H1 (cell line): ENCODE results near the gene ROGDI. TPM values are rescaled to one million over a fixed set of nuclear protein-coding genes. Genes with fewer than 3 reads are reported as not detected.

Experiments used
- CTCF ChIA-PET: fragments of 300-600 bp; sonication (Branson Sonifier 250); formaldehyde crosslinking; loops from one replicate; lab custom pipeline; 2021; ENCODE audit not compliant: partially characterized antibody; lab: Charles Lee
- POLR2A ChIA-PET: fragments of 300-600 bp; sonication (Branson Sonifier 250); formaldehyde crosslinking; loops from one replicate; lab custom pipeline; 2021; ENCODE audit warnings: inconsistent platforms; ENCODE audit not compliant: partially characterized antibody; lab: Charles Lee
- DNase-seq, 2 experiments: peaks; one replicate each; pipeline versions ENCODE4 v3.0.0 to v3.0.0-alpha.2; 2010 to 2022; ENCODE audit warnings: low spot score in 2 of 2, low read depth in 1 of 2, mixed read lengths in 1 of 2
- FAIRE-seq: peaks from 2 replicates; lab custom pipeline; 2011; peaks lifted over from hg19 to GRCh38; lab: Jason Lieb, UNC
- H2AFZ ChIP-seq: 2 replicates; pipeline ENCODE4 v1.8.1; 2012; ENCODE audit warnings: low read length, inconsistent platforms
- H2AK5ac ChIP-seq: 2 replicates; pipeline ENCODE4 v1.6.1; 2013; ENCODE audit warnings: low read depth, low read length
- H2BK120ac ChIP-seq: replicated peaks from 2 replicates; pipeline ENCODE3; 2013; ENCODE audit warnings: low read depth, low read length, inconsistent platforms
- H2BK12ac ChIP-seq: 2 replicates; pipeline ENCODE4 v1.6.1; 2013; ENCODE audit warnings: low read depth, low read length
- H2BK15ac ChIP-seq: 2 replicates; pipeline ENCODE4 v1.6.1; 2013; ENCODE audit warnings: low read length
- H2BK20ac ChIP-seq: 2 replicates; pipeline ENCODE4 v1.6.1; 2013; ENCODE audit warnings: low read length
- H2BK5ac ChIP-seq: 2 replicates; pipeline ENCODE4 v1.6.1; 2013; ENCODE audit warnings: low read depth, low read length
- H3K14ac ChIP-seq: 2 replicates; pipeline ENCODE4 v1.6.1; 2013; ENCODE audit warnings: inconsistent platforms; ENCODE audit not compliant: insufficient read length
- H3K18ac ChIP-seq: 2 replicates; pipeline ENCODE4 v1.6.1; 2013; ENCODE audit warnings: low read length; ENCODE audit errors: extremely low read depth
- H3K23ac ChIP-seq: 2 replicates; pipeline ENCODE4 v1.6.1; 2013; ENCODE audit warnings: inconsistent platforms; ENCODE audit not compliant: insufficient read length
- H3K23me2 ChIP-seq: 2 replicates; pipeline ENCODE4 v1.6.1; 2013; ENCODE audit warnings: low read depth, low read length
- H3K27ac ChIP-seq: 2 replicates; pipeline ENCODE4 v1.6.1; 2011; ENCODE audit warnings: low read depth, low read length, inconsistent platforms
- H3K27me3 ChIP-seq, 4 experiments: replicated peaks in 1 of 4; 1 replicate in 1 of 4; 2 replicates in 3 of 4; pipeline versions ENCODE4 v1.6.1 to v1.8.1; 2011 to 2013; ENCODE audit warnings: low read length in 3 of 4, mild to moderate bottlenecking in 3 of 4, inconsistent platforms in 2 of 4, mixed read lengths in 2 of 4, moderate library complexity in 1 of 4; ENCODE audit not compliant: control insufficient read depth in 3 of 4, insufficient read depth in 3 of 4; ENCODE audit errors: extremely low read depth in 1 of 4
- H3K36me3 ChIP-seq, 4 experiments: 2 replicates each; pipeline versions ENCODE4 v1.6.1 to v1.8.1; 2011 to 2013; ENCODE audit warnings: mild to moderate bottlenecking in 4 of 4, low read length in 3 of 4, moderate library complexity in 2 of 4, control low read depth in 1 of 4, inconsistent platforms in 1 of 4; ENCODE audit not compliant: insufficient read depth in 4 of 4, control insufficient read depth in 2 of 4
- H3K4ac ChIP-seq: replicated peaks from 2 replicates; pipeline ENCODE3; 2013; ENCODE audit warnings: low read length, low read depth, mixed read lengths, inconsistent platforms; ENCODE audit not compliant: insufficient read length
- H3K4me1 ChIP-seq, 4 experiments: replicated peaks in 1 of 4; 1 replicate in 1 of 4; 2 replicates in 3 of 4; pipeline versions ENCODE4 v1.6.1 to v1.8.1; 2011 to 2013; ENCODE audit warnings: low read length in 3 of 4, inconsistent platforms in 2 of 4, mixed read lengths in 1 of 4; ENCODE audit not compliant: insufficient read depth in 4 of 4, control insufficient read depth in 3 of 4
- H3K4me2 ChIP-seq, 2 experiments: 2 replicates each; pipeline versions ENCODE4 v1.6.1 to v1.8.1; 2011 to 2013; ENCODE audit warnings: low read depth in 2 of 2, low read length in 2 of 2, control low read depth in 1 of 2, inconsistent platforms in 1 of 2, mild to moderate bottlenecking in 1 of 2; ENCODE audit not compliant: insufficient read depth in 1 of 2
- H3K4me3 ChIP-seq, 4 experiments: fragments of 200-600, 300-600 bp in 1 of 4; sonication (generic), shearing (Covaris generic), sonication (Bioruptor Twin) in 1 of 4; 2 replicates each; pipeline versions ENCODE4 v1.5.1 to v1.8.1; 2011 to 2016; ENCODE audit warnings: low read length in 4 of 4, low read depth in 3 of 4, control low read depth in 2 of 4, inconsistent platforms in 2 of 4, mild to moderate bottlenecking in 2 of 4, mixed read lengths in 1 of 4, moderate library complexity in 1 of 4; ENCODE audit not compliant: insufficient read depth in 2 of 4; ENCODE audit errors: extremely low read depth in 1 of 4
- H3K56ac ChIP-seq: replicated peaks from 2 replicates; pipeline ENCODE3; 2013; ENCODE audit warnings: low read depth, mild to moderate bottlenecking, mixed read lengths, low read length, inconsistent platforms; ENCODE audit not compliant: insufficient read length
- H3K79me1 ChIP-seq: 2 replicates; pipeline ENCODE4 v1.6.1; 2013; ENCODE audit warnings: low read depth, low read length, control low read depth
- H3K79me2 ChIP-seq, 2 experiments: 2 replicates each; pipeline versions ENCODE4 v1.6.1 to v1.8.1; 2012 to 2013; ENCODE audit warnings: low read length in 2 of 2, mild to moderate bottlenecking in 2 of 2, inconsistent platforms in 1 of 2; ENCODE audit not compliant: insufficient read depth in 2 of 2, control insufficient read depth in 1 of 2
- H3K9ac ChIP-seq, 4 experiments: replicated peaks in 1 of 4; 1 replicate in 1 of 4; 2 replicates in 3 of 4; pipeline versions ENCODE4 v1.6.1 to v1.8.1; 2011 to 2013; ENCODE audit warnings: low read depth in 3 of 4, low read length in 3 of 4, control low read depth in 2 of 4, mild to moderate bottlenecking in 2 of 4, moderate library complexity in 2 of 4, inconsistent platforms in 1 of 4; ENCODE audit errors: extremely low read depth in 1 of 4
- H3K9me3 ChIP-seq, 2 experiments: 2 replicates each; pipeline versions ENCODE4 v1.6.1 to v1.8.1; 2012 to 2013; ENCODE audit warnings: mild to moderate bottlenecking in 2 of 2, moderate library complexity in 2 of 2, control low read depth in 1 of 2, inconsistent platforms in 1 of 2, low read depth in 1 of 2, low read length in 1 of 2, mixed read lengths in 1 of 2; ENCODE audit not compliant: insufficient read depth in 2 of 2
- H4K20me1 ChIP-seq, 2 experiments: replicated peaks in 1 of 2; 2 replicates each; pipeline versions ENCODE3 to v1.8.1; 2011 to 2013; ENCODE audit warnings: inconsistent platforms in 2 of 2, low read length in 2 of 2, mild to moderate bottlenecking in 1 of 2; ENCODE audit not compliant: insufficient read depth in 2 of 2, control insufficient read depth in 1 of 2
- H4K5ac ChIP-seq: 2 replicates; pipeline ENCODE4 v1.6.1; 2013; ENCODE audit warnings: low read length, low read depth, mixed read lengths, inconsistent platforms; ENCODE audit not compliant: insufficient read length
- H4K8ac ChIP-seq: 2 replicates; pipeline ENCODE4 v1.8.0; 2013; ENCODE audit warnings: mild to moderate bottlenecking, moderate library complexity, low read length, inconsistent platforms; ENCODE audit not compliant: insufficient read depth; ENCODE audit errors: extremely low read depth
- H4K91ac ChIP-seq: replicated peaks from 2 replicates; pipeline ENCODE3; 2013; ENCODE audit warnings: low read length, mixed read lengths, inconsistent platforms; ENCODE audit not compliant: insufficient read length
- POLR2A ChIP-seq, 2 experiments: IDR thresholded peaks; 1 replicate in 1 of 2; 2 replicates in 1 of 2; pipeline ENCODE4 v1.6.1; 2011; ENCODE audit warnings: low read depth in 2 of 2, low read length in 2 of 2, mild to moderate bottlenecking in 2 of 2; ENCODE audit errors: control extremely low read depth in 1 of 2
- RAD21 ChIP-seq, 2 experiments: IDR thresholded peaks in 1 of 2; conservative IDR thresholded peaks in 1 of 2; 2 replicates each; pipeline ENCODE4 v1.6.1; 2011; ENCODE audit warnings: low read depth in 2 of 2, low read length in 2 of 2, improper control_type of control experiment in 1 of 2, inconsistent platforms in 1 of 2, mild to moderate bottlenecking in 1 of 2, moderate library complexity in 1 of 2
- TAF1 ChIP-seq: IDR thresholded peaks from 2 replicates; pipeline ENCODE4 v1.6.1; 2011; ENCODE audit warnings: mild to moderate bottlenecking, low read depth, low read length
- WGBS, 2 experiments: shearing (Covaris generic) in 1 of 2; methylation state at CpG; one replicate each; pipeline versions ENCODE4 v1.1.6 to v1.1.7; 2013 to 2015; ENCODE audit warnings: low lambda C conversion rate in 2 of 2, mixed read lengths in 2 of 2, inconsistent platforms in 1 of 2, low coverage in 1 of 2, missing lambda C conversion rate in 1 of 2; ENCODE audit not compliant: insufficient replicate concordance in 2 of 2, insufficient coverage in 1 of 2, insufficient read length in 1 of 2; ENCODE audit errors: extremely low coverage in 1 of 2, missing lambda C conversion rate in 1 of 2; 5-methylcytosine and 5-hydroxymethylcytosine counted together
- polyA plus RNA-seq, 7 experiments: library from polyadenylated mRNA; depleted of rRNA in 3 of 7; stranded (reverse) in 5 of 7; unstranded in 2 of 7; fragments of >200 nt in 5 of 7; fragments of 200-250 nt in 2 of 7; gene quantifications; 1 replicate in 5 of 7; 2 replicates in 1 of 7; 4 replicates in 1 of 7; pipeline versions ENCODE4 v1.2.1 to v1.2.3, GENCODE V29; 2011 to 2013; ENCODE audit warnings: missing spikeins in 2 of 7, mixed read lengths in 2 of 7
- total RNA-seq: library from RNA; stranded (reverse); fragmentation: NEBNext Ultra II Directional; extraction: Animal tissue kit (Norgen Biotek cat#: 25700); gene quantifications from 2 replicates; pipeline ENCODE4 v1.2.1, GENCODE V29; 2021

The ROGDI gene
- total and polyA plus RNA-seq, 2 of the 8 experiments (the other 6 are each of a cell fraction or from before 2014, with no cell fraction given), result 27.4 to 68.4 TPM

DNA sequence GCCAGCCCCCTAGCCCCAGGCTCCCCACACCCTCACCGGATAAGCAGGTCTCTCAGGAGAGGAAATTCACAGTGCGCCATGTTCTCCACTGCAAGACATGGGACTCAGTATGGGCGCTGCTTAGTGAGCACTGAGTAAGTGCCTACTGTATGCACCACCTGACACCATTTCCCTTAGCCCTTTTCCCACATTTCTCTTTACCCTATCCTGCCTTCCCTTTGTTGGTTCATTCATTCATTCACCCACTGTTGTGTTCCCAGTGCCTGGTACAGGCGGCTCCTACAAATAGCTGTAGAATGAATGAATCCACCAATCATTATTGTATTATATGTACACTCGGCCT is 24.4 kb downstream of the ROGDI start:
- Histone ChIP-seq H2AK5ac (no peak overlapping the region), H2AFZ (no peak overlapping the region), H3K4me2 (no peak overlapping the region), H4K5ac (no peak overlapping the region), H3K27ac (no peak overlapping the region), H3K4me1 (no peaks in the 10 kb centered on the region), H2BK5ac (no peak overlapping the region), H3K23ac (no peak overlapping the region), H3K14ac (no peak overlapping the region), H3K23me2 (0 out of 2 replicates have a peak, but pooled peaks cover 2% of the 10 kb centered on the region), H3K36me3 (no peaks in the 10 kb centered on the region), H2BK12ac (no peak overlapping the region), H3K9ac (no peak overlapping the region), H2BK15ac (no peak overlapping the region), H4K8ac (no peak overlapping the region), H3K9me3 (no peaks in the 10 kb centered on the region), H3K4ac (no peak overlapping the region), H2BK20ac (no peak overlapping the region), H3K56ac (no peak overlapping the region), H4K20me1 (no peaks in the 10 kb centered on the region), H3K79me2 (no peaks in the 10 kb centered on the region), H3K4me3 (no peak overlapping the region), H3K79me1 (no peaks in the 10 kb centered on the region), H3K18ac (no peak overlapping the region), H2BK120ac (no peak overlapping the region), H4K91ac (no peak overlapping the region), H3K27me3 (no peaks in the 10 kb centered on the region)
- TF ChIP-seq TAF1 (no peak), RAD21 (IDR thresholded peaks at IDR 0.05 in 1 of 2, conservative IDR thresholded peaks at IDR 0.05 in 1 of 2; ENCODE audit: low read depth in 2 of 2, low read length in 2 of 2) (no peak), POLR2A (IDR thresholded peaks at IDR 0.05; ENCODE audit: control extremely low read depth in 1 of 2, low read depth in 2 of 2, low read length in 2 of 2) (no peak)
- ChIA-PET CTCF (interaction anchor here (0.6 to 1.2 kb wide), 2 partner anchors 10 to 11 kb away, joined by 3 to 4 read pairs; partner anchors contain the start of gene SEPTIN12), POLR2A (interaction anchor here (0.9 to 1.6 kb wide), 2 partner anchors 12 to 78 kb away, joined by 3 read pairs; no protein-coding TSS in a partner anchor)
- DNase-seq, result no peak
- FAIRE-seq, result no peak
- 85% methylated on average over 5 of the region's 5 CpGs; no CpG with 5 or more reads in 1 of the 2 experiments for WGBS, 2 experiments
